IMR-90 (cell line): ENCODE measurements around the gene ING5. TPM values are rescaled to one million over a fixed set of nuclear protein-coding genes. Genes with fewer than 3 reads are reported as not detected.
A peak's percentile ranks its signal among the peaks of the same experiment; 100 is the strongest.

ENCODE experiments used
- ATAC-seq: fragments of 200-7000 bp; cut with Tn5 transposase; 2 replicates; pipeline ENCODE4 v1.9.1; 2020; ENCODE audit warnings: low read depth, mild to moderate bottlenecking, moderate library complexity
- BruUV-seq: library from RNA; stranded (reverse); fragments of 400-500 nt; replicated peaks from 2 replicates; lab custom pipeline; 2021; lab: Mats Ljungman, UMichigan
- CTCF ChIA-PET: fragments of 300-600 bp; formaldehyde crosslinking; extraction: SDS; loops from one replicate; lab custom pipeline; 2021; ENCODE audit warnings: antibody characterized with exemption; lab: Yijun Ruan, JAX
- POLR2A ChIA-PET: fragments of 300-600 bp; sonication (Branson Sonifier 250); formaldehyde crosslinking; loops from one replicate; lab custom pipeline; 2022; ENCODE audit warnings: antibody characterized with exemption; ENCODE audit not compliant: unreplicated experiment; lab: Charles Lee
- DNase-seq: peaks from one replicate; pipeline ENCODE4 v3.0.0; 2013
- H2AFZ ChIP-seq: replicated peaks from 2 replicates; pipeline ENCODE3; 2013; ENCODE audit warnings: low read length, mild to moderate bottlenecking; ENCODE audit not compliant: poor library complexity
- H2AK5ac ChIP-seq: 2 replicates; pipeline ENCODE4 v1.6.1; 2013; ENCODE audit warnings: low read depth, low read length, inconsistent platforms
- H2AK9ac ChIP-seq: replicated peaks from 2 replicates; pipeline ENCODE3; 2013; ENCODE audit warnings: mild to moderate bottlenecking, low read depth, low read length, moderate library complexity; ENCODE audit not compliant: poor library complexity
- H2BK120ac ChIP-seq: 2 replicates; pipeline ENCODE4 v1.6.1; 2013; ENCODE audit warnings: low read depth, low read length, inconsistent platforms
- H2BK15ac ChIP-seq: 3 replicates; pipeline ENCODE4 v1.6.1; 2013; ENCODE audit warnings: low read depth, low read length, inconsistent platforms
- H2BK20ac ChIP-seq: 2 replicates; pipeline ENCODE4 v1.6.1; 2013; ENCODE audit warnings: low read depth, mild to moderate bottlenecking, inconsistent platforms, low read length, moderate library complexity
- H2BK5ac ChIP-seq: 2 replicates; pipeline ENCODE4 v1.6.1; 2013; ENCODE audit warnings: mild to moderate bottlenecking, low read depth, low read length, inconsistent platforms; ENCODE audit not compliant: poor library complexity, severe bottlenecking
- H3K14ac ChIP-seq: replicated peaks from 2 replicates; pipeline ENCODE4 v1.6.1; 2013; ENCODE audit warnings: low read depth, low read length, inconsistent platforms
- H3K18ac ChIP-seq: 2 replicates; pipeline ENCODE4 v1.6.1; 2013; ENCODE audit warnings: low read depth, low read length, control low read depth
- H3K23ac ChIP-seq: 2 replicates; pipeline ENCODE4 v1.6.1; 2013; ENCODE audit warnings: low read depth, low read length, inconsistent platforms
- H3K27ac ChIP-seq: 2 replicates; pipeline ENCODE4 v1.5.1; 2013; ENCODE audit warnings: mild to moderate bottlenecking, control low read depth, low read length; ENCODE audit not compliant: insufficient read depth
- H3K27me3 ChIP-seq: 2 replicates; pipeline ENCODE4 v1.6.1; 2013; ENCODE audit warnings: low read length; ENCODE audit not compliant: control insufficient read depth, insufficient read depth
- H3K36me3 ChIP-seq: 2 replicates; pipeline ENCODE4 v1.6.1; 2013; ENCODE audit warnings: low read length, mixed read lengths; ENCODE audit not compliant: control insufficient read depth, insufficient read depth
- H3K4ac ChIP-seq: 2 replicates; pipeline ENCODE4 v1.6.1; 2013; ENCODE audit warnings: low read depth, low read length, inconsistent platforms
- H3K4me1 ChIP-seq: 2 replicates; pipeline ENCODE4 v1.6.1; 2013; ENCODE audit warnings: low read length, mixed read lengths; ENCODE audit not compliant: control insufficient read depth, insufficient read depth
- H3K4me2 ChIP-seq: 2 replicates; pipeline ENCODE4 v1.6.1; 2013; ENCODE audit warnings: low read depth, mild to moderate bottlenecking, control low read depth, low read length, moderate library complexity
- H3K4me3 ChIP-seq: 2 replicates; pipeline ENCODE4 v1.5.1; 2013; ENCODE audit warnings: low read depth, mild to moderate bottlenecking, control low read depth, low read length, moderate library complexity; ENCODE audit not compliant: insufficient read depth
- H3K56ac ChIP-seq: 2 replicates; pipeline ENCODE4 v1.6.1; 2013; ENCODE audit warnings: low read length, inconsistent platforms; ENCODE audit not compliant: insufficient read depth; ENCODE audit errors: extremely low read depth
- H3K79me1 ChIP-seq, 2 experiments: 2 replicates each; pipeline ENCODE4 v1.6.1; 2013; ENCODE audit warnings: low read length in 2 of 2, inconsistent platforms in 1 of 2, low read depth in 1 of 2
- H3K9ac ChIP-seq: 2 replicates; pipeline ENCODE4 v1.6.1; 2013; ENCODE audit warnings: low read depth, low read length, control low read depth
- H3K9me1 ChIP-seq: 2 replicates; pipeline ENCODE4 v1.6.1; 2013; ENCODE audit warnings: low read length, inconsistent platforms; ENCODE audit not compliant: insufficient read depth
- H3K9me3 ChIP-seq: 2 replicates; pipeline ENCODE4 v1.6.1; 2013; ENCODE audit warnings: low read length; ENCODE audit not compliant: control insufficient read depth, insufficient read depth
- H4K20me1 ChIP-seq: 2 replicates; pipeline ENCODE4 v1.6.1; 2013; ENCODE audit warnings: low read length, inconsistent platforms; ENCODE audit not compliant: insufficient read depth
- H4K5ac ChIP-seq: 2 replicates; pipeline ENCODE4 v1.6.1; 2013; ENCODE audit warnings: mild to moderate bottlenecking, low read depth, low read length, control low read depth
- H4K8ac ChIP-seq, 2 experiments: 2 replicates each; pipeline ENCODE4 v1.6.1; 2013; ENCODE audit warnings: low read depth in 2 of 2, low read length in 2 of 2, control low read depth in 1 of 2, inconsistent platforms in 1 of 2
- H4K91ac ChIP-seq: 2 replicates; pipeline ENCODE4 v1.6.1; 2013; ENCODE audit warnings: low read depth, low read length, inconsistent platforms; ENCODE audit not compliant: insufficient read depth
- BHLHE40 ChIP-seq: fragments of 150-350 bp; IDR thresholded peaks from 2 replicates; pipeline ENCODE4 v1.6.1; 2016; ENCODE audit warnings: mild to moderate bottlenecking, low read depth, low read length
- CEBPB ChIP-seq: IDR thresholded peaks from 2 replicates; pipeline ENCODE4 v1.6.1; 2012; ENCODE audit warnings: low read depth, low read length, improper control_type of control experiment
- FOS ChIP-seq: fragments of 150-350 bp; IDR thresholded peaks from 2 replicates; pipeline ENCODE4 v1.6.1; 2016; ENCODE audit warnings: low read depth, low read length
- MAFK ChIP-seq: IDR thresholded peaks from 2 replicates; pipeline ENCODE4 v1.6.1; 2012; ENCODE audit warnings: low read depth, low read length, improper control_type of control experiment
- MAZ ChIP-seq: IDR thresholded peaks from 2 replicates; pipeline ENCODE4 v1.6.1; 2012; ENCODE audit warnings: low read depth, mild to moderate bottlenecking, low read length, improper control_type of control experiment, moderate library complexity, borderline replicate concordance
- MXI1 ChIP-seq: IDR thresholded peaks from 2 replicates; pipeline ENCODE4 v1.6.1; 2012; ENCODE audit warnings: low read depth, mild to moderate bottlenecking, low read length, moderate library complexity, borderline replicate concordance
- NFE2L2 ChIP-seq: fragments of 150-350 bp; IDR thresholded peaks from 2 replicates; pipeline ENCODE4 v1.6.1; 2016; ENCODE audit warnings: low read depth, mild to moderate bottlenecking, low read length
- RAD21 ChIP-seq: IDR thresholded peaks from 2 replicates; pipeline ENCODE4 v1.6.1; 2012; ENCODE audit warnings: low read length, improper control_type of control experiment
- RCOR1 ChIP-seq: IDR thresholded peaks from 2 replicates; pipeline ENCODE4 v1.6.1; 2012; ENCODE audit warnings: mild to moderate bottlenecking, low read length, improper control_type of control experiment; ENCODE audit not compliant: insufficient replicate concordance
- RFX5 ChIP-seq: IDR thresholded peaks from 2 replicates; pipeline ENCODE4 v1.8.0; 2012; ENCODE audit warnings: low read depth, mild to moderate bottlenecking, low read length, moderate library complexity
- SMC3 ChIP-seq: fragments of 150-350 bp; IDR thresholded peaks from 2 replicates; pipeline ENCODE4 v1.6.1; 2016; ENCODE audit warnings: low read depth, mild to moderate bottlenecking, antibody characterized with exemption, low read length, moderate library complexity
- WGBS, 2 experiments: methylation state at CpG; one replicate each; pipeline versions ENCODE4 v1.1.5 to v1.1.7; 2013; ENCODE audit warnings: missing lambda C conversion rate in 2 of 2; ENCODE audit not compliant: insufficient read length in 1 of 2; ENCODE audit errors: extremely low coverage in 2 of 2; 5-methylcytosine and 5-hydroxymethylcytosine counted together
- dilution Hi-C: fragments of 300-500 bp; cut with HindIII; formaldehyde crosslinking; loops from one replicate; pipeline ENCODE4 v1.14.3; 2018; ENCODE audit warnings: low sequenced_read_pairs; ENCODE audit not compliant: unreplicated experiment
- in situ Hi-C: fragments of 300-500 bp; cut with MboI; formaldehyde crosslinking; loops from 3 replicates; pipeline ENCODE4 v1.14.3; 2019; ENCODE audit warnings: low sequenced_read_pairs, inconsistent platforms, mixed read lengths
- intact Hi-C: fragments of 100-400 bp; cut with micrococcal nuclease; formaldehyde crosslinking; loops from 2 replicates; pipeline ENCODE4 v1.10.0; 2022
- polyA plus RNA-seq, 3 experiments: library from polyadenylated mRNA; depleted of rRNA; stranded (reverse); fragments of >200 nt; gene quantifications; 2 replicates each; pipeline ENCODE4 v1.2.3, GENCODE V29; 2012; ENCODE audit warnings: low replicate concordance in 1 of 3
- total RNA-seq: library from RNA; depleted of rRNA; stranded (reverse); fragments of >200 nt; gene quantifications from 2 replicates; pipeline ENCODE4 v1.2.3, GENCODE V29; 2012
- TF ChIP-seq, protein P1 (sequence below): fragments of 150-350 bp; IDR thresholded peaks from 2 replicates; pipeline ENCODE4 v1.6.1; 2016; ENCODE audit warnings: low read depth, mild to moderate bottlenecking, low read length, moderate library complexity, borderline replicate concordance
- TF ChIP-seq, protein P2 (sequence below): conservative IDR thresholded peaks from 2 replicates; pipeline ENCODE4 v1.5.1; 2012; ENCODE audit warnings: mild to moderate bottlenecking, low read depth, low read length, improper control_type of control experiment

ING5 gene
- total and polyA plus RNA-seq, 2 of the 4 experiments (the other 2 are of a cell fraction) = 36.1 to 38.9 TPM

DNA sequence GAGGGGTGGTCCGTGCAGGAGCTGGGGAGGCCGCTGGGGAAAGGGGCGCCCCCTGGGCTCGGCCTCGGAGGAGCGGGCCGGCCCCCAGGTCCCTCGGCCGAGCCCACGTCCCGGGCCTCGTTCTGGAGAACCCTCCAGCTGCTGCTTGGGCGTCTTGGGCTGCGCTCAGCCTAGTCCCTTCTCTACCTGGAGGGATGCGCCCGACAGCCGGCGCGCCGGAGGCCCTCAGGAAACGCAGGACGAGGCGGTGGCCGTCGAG is 32.3 kb downstream of the ING5 start (continued):
- TF ChIP-seq BHLHE40 = no peak
- no peak for TF ChIP-seq RAD21
- no peak for TF ChIP-seq RCOR1
- no peak for TF ChIP-seq FOS

DNA sequence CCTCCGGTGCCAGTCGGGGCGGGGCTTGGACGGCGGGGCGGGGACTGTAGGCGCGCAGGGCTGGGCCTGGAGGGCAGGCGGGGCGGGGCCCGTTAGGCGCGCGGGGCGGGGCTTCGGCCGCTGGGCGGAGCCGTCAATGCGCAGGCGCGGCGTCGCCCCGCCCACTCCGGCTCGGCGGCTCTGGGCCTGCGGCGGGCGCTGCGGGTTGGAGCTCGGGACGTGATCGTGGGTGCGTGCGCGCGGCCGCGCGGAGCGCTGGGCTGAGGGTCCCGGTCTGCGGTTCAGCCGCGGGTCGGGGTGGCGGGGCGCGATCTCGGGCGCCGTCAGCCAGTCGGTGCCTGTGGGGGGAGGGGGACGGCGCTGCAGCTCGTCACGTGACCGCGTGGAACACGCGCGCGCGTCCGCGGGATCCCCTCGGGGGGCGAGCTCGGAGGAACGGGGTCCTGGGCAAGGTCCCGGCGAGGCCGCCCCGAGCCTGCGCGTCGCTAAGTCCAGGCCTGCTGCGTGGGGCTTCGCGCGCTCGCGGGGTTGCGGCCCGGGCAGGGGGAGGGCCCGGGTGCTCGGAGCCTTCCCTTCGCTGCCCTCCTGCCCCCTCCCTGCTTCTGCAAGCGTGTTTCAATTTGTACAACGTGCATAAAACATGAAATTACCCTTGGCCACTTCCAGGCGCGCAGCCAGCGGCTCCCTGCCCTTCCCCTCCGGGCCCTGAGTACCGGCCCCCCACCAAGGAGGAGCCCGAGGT is 32.8 kb downstream of the ING5 start, which contains the start of gene D2HGDH:
Gene D2HGDH (plus strand): TSS at position 164 of the 742 bp plus-strand sequence. CDS start 595 bp downstream, outside the sequence.
- ATAC-seq = peak; percentile 97
- TF ChIP-seq, protein P1, sequence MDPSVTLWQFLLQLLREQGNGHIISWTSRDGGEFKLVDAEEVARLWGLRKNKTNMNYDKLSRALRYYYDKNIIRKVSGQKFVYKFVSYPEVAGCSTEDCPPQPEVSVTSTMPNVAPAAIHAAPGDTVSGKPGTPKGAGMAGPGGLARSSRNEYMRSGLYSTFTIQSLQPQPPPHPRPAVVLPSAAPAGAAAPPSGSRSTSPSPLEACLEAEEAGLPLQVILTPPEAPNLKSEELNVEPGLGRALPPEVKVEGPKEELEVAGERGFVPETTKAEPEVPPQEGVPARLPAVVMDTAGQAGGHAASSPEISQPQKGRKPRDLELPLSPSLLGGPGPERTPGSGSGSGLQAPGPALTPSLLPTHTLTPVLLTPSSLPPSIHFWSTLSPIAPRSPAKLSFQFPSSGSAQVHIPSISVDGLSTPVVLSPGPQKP = no peak
- TF ChIP-seq RFX5 (no peak), MAZ (peak; percentile 33), SMC3 (no peak), MXI1 (peak; percentile 19; the same call in 1 of the 2 replicates), FOS (no peak), CEBPB (no peak), BHLHE40 (peak; percentile 84), NFE2L2 (no peak), RAD21 (no peak), MAFK (no peak)
- TF ChIP-seq, protein P2, sequence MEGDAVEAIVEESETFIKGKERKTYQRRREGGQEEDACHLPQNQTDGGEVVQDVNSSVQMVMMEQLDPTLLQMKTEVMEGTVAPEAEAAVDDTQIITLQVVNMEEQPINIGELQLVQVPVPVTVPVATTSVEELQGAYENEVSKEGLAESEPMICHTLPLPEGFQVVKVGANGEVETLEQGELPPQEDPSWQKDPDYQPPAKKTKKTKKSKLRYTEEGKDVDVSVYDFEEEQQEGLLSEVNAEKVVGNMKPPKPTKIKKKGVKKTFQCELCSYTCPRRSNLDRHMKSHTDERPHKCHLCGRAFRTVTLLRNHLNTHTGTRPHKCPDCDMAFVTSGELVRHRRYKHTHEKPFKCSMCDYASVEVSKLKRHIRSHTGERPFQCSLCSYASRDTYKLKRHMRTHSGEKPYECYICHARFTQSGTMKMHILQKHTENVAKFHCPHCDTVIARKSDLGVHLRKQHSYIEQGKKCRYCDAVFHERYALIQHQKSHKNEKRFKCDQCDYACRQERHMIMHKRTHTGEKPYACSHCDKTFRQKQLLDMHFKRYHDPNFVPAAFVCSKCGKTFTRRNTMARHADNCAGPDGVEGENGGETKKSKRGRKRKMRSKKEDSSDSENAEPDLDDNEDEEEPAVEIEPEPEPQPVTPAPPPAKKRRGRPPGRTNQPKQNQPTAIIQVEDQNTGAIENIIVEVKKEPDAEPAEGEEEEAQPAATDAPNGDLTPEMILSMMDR = no peak

More for the DNA sequence above, 32.8 kb downstream of the ING5 start, which contains the start of gene D2HGDH:
- peak within 1 kb of the TSS; percentile 94 for H2AFZ ChIP-seq
- intact Hi-C loops = loop anchor here (2.0 kb wide), 1 partner anchor 70 kb away; no protein-coding TSS in a partner anchor
- dilution Hi-C loops = no loop called here
- H3K9me1 ChIP-seq = no peaks in the 10 kb centered on the region
- CTCF ChIA-PET = interaction anchor here (0.6 kb wide), 1 partner anchor 47 kb away, joined by 3 read pairs; no protein-coding TSS in a partner anchor
- peak; percentile 67 for DNase-seq
- peak within 1 kb of the TSS; percentile 93 for H4K5ac ChIP-seq
- peaks cover 3% of the 10 kb centered on the region for H3K4me1 ChIP-seq
- no peak within 1 kb of the TSS; the same call in 1 of the 2 replicates for H3K18ac ChIP-seq
- peaks cover 6% of the 10 kb centered on the region; the same call in 1 of the 2 replicates for H3K36me3 ChIP-seq
- H4K20me1 ChIP-seq = peaks cover 22% of the 10 kb centered on the region
- H3K9ac ChIP-seq = peak within 1 kb of the TSS; percentile 70
- WGBS, 2 experiments = 0% methylated on average over 34 of the region's 98 CpGs; no CpG with 5 or more reads in 1 of the 2 experiments
- peak within 1 kb of the TSS; percentile 16 for H3K14ac ChIP-seq
- BruUV-seq = no TSS peak
- POLR2A ChIA-PET = no interaction called here
- H3K9me3 ChIP-seq = no peaks in the 10 kb centered on the region
- H4K91ac ChIP-seq = peak within 1 kb of the TSS; percentile 34; the same call in 1 of the 2 replicates
- H3K27ac ChIP-seq = peak within 1 kb of the TSS; percentile 92
- no peak within 1 kb of the TSS for H3K56ac ChIP-seq
- peak within 1 kb of the TSS; percentile 94 for H2AK9ac ChIP-seq
- in situ Hi-C loops = no loop called here
- peak within 1 kb of the TSS; percentile 56 for H2AK5ac ChIP-seq
- H3K4ac ChIP-seq = peak within 1 kb of the TSS; percentile 66
- H2BK5ac ChIP-seq = peak within 1 kb of the TSS; percentile 85
- H2BK20ac ChIP-seq = no peak within 1 kb of the TSS
- no peaks in the 10 kb centered on the region for H3K27me3 ChIP-seq
- H2BK120ac ChIP-seq = no peak within 1 kb of the TSS
- peaks cover 10 to 23% of the 10 kb centered on the region in 2 experiments for H3K79me1 ChIP-seq
- H2BK15ac ChIP-seq = no peak within 1 kb of the TSS; the same call in 2 of the 3 replicates
- H3K4me2 ChIP-seq = peak within 1 kb of the TSS; percentile 78
- H3K23ac ChIP-seq = peak within 1 kb of the TSS; percentile 56; the same call in 1 of the 2 replicates
- peak within 1 kb of the TSS; percentile 98 for H3K4me3 ChIP-seq
- H4K8ac ChIP-seq = peak within 1 kb of the TSS; percentile 75 to 83; a peak in 3 of 4 replicates
